Breast epithelium (tissue), 4 donors: Measurements from ENCODE around the gene NAB1. TPM values are rescaled to one million over a fixed set of nuclear protein-coding genes. Genes with fewer than 3 reads are reported as not detected.

ENCODE experiments used
- DNase-seq, 2 donors: peaks; one replicate each; pipeline ENCODE4 v3.0.0-alpha.2; 2019; ENCODE audit warnings: low spot score in 2 of 2
- H3K27ac ChIP-seq, 2 donors: fragments of 200-600 bp; sonication (generic) in 1 of 2; one replicate each; pipeline ENCODE4 v1.5.1; 2016 to 2019; ENCODE audit warnings: mild to moderate bottlenecking in 1 of 2
- H3K27me3 ChIP-seq, 2 donors: fragments of 200-600 bp; sonication (generic) in 1 of 2; one replicate each; pipeline versions ENCODE4 v1.5.1 to v1.6.0; 2017 to 2019; ENCODE audit warnings: control low read depth in 1 of 2, mild to moderate bottlenecking in 1 of 2
- H3K36me3 ChIP-seq: fragments of 200-600 bp; one replicate; pipeline ENCODE4 v1.5.1; 2019
- H3K4me1 ChIP-seq, 2 donors: fragments of 200-600 bp; sonication (generic); one replicate each; pipeline ENCODE4 v1.5.1; 2016 to 2019; ENCODE audit warnings: control low read depth in 1 of 2
- H3K4me3 ChIP-seq, 3 donors: fragments of 200-600 bp; sonication (generic); 1 replicate in 2 of 3; 2 replicates in 1 of 3; pipeline ENCODE4 v1.5.1; 2016 to 2019; ENCODE audit warnings: mild to moderate bottlenecking in 3 of 3, moderate library complexity in 2 of 3
- H3K9me3 ChIP-seq, 2 donors: fragments of 200-600 bp; sonication (generic) in 1 of 2; one replicate each; pipeline ENCODE4 v1.5.1; 2016 to 2019; ENCODE audit warnings: control low read depth in 1 of 2
- POLR2A ChIP-seq: fragments of 450-650 bp; IDR thresholded peaks from one replicate; pipeline ENCODE4 v1.6.1; 2016; ENCODE audit warnings: antibody characterized with exemption, mild to moderate bottlenecking, moderate library complexity
- POLR2AphosphoS5 ChIP-seq, 3 donors: sonication (generic); formaldehyde crosslinking; IDR thresholded peaks; one replicate each; pipeline ENCODE4 v1.6.1; 2017; ENCODE audit warnings: antibody characterized with exemption in 3 of 3
- intact Hi-C: fragments of 100-400 bp; cut with DNase I; formaldehyde crosslinking; loops from one replicate; pipeline ENCODE4 v1.15.1; 2023; ENCODE audit warnings: low total_unique reads
- total RNA-seq, 3 donors: library from RNA; depleted of rRNA; stranded (reverse); fragments of >200 nt; gene quantifications; one replicate each; pipeline ENCODE4 v1.1.0, GENCODE V29; 2016
- TF ChIP-seq, protein P1 (sequence below), 3 donors: fragments of 450-650 bp; IDR thresholded peaks; one replicate each; pipeline ENCODE4 v1.5.1; 2016 to 2017; ENCODE audit warnings: antibody characterized with exemption in 3 of 3, mild to moderate bottlenecking in 3 of 3, moderate library complexity in 3 of 3

The NAB1 gene
- total RNA-seq, 3 donors from 2014 or later: 40.2 to 76.2 (median 71.8) TPM

DNA sequence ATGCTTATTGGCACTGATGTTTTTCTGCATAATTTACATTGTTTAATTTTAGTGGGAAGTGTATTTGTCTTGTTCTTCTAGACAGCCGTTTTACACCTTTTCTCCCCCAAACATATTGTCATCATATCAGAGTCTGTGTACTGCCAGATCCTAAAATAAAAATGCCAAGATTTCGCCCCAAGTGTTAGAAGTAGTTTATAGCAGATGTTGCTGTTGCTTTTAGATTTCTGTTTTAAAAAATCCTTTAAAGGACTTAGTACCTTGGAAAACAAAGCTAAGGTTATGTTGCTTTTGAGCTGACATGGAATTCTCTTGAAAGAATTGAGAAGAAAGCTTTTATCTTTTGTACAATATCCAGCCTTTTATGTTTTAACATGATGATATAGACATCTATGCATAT is 36.0 kb downstream of the NAB1 start:
- TF ChIP-seq POLR2AphosphoS5 (IDR thresholded peaks at IDR 0.05) (no peak), POLR2A (no peak)
- TF ChIP-seq, protein P1, sequence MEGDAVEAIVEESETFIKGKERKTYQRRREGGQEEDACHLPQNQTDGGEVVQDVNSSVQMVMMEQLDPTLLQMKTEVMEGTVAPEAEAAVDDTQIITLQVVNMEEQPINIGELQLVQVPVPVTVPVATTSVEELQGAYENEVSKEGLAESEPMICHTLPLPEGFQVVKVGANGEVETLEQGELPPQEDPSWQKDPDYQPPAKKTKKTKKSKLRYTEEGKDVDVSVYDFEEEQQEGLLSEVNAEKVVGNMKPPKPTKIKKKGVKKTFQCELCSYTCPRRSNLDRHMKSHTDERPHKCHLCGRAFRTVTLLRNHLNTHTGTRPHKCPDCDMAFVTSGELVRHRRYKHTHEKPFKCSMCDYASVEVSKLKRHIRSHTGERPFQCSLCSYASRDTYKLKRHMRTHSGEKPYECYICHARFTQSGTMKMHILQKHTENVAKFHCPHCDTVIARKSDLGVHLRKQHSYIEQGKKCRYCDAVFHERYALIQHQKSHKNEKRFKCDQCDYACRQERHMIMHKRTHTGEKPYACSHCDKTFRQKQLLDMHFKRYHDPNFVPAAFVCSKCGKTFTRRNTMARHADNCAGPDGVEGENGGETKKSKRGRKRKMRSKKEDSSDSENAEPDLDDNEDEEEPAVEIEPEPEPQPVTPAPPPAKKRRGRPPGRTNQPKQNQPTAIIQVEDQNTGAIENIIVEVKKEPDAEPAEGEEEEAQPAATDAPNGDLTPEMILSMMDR (IDR thresholded peaks at IDR 0.05): no peak
- no peak overlapping the region for H3K4me3 ChIP-seq
- DNase-seq: no peak
- no peaks in the 10 kb centered on the region for H3K27me3 ChIP-seq
- no peaks in the 10 kb centered on the region for H3K36me3 ChIP-seq
- H3K27ac ChIP-seq: no peak overlapping the region
- H3K4me1 ChIP-seq: no peaks in the 10 kb centered on the region
- no peaks in the 10 kb centered on the region for H3K9me3 ChIP-seq
- intact Hi-C loops: no loop called here

DNA sequence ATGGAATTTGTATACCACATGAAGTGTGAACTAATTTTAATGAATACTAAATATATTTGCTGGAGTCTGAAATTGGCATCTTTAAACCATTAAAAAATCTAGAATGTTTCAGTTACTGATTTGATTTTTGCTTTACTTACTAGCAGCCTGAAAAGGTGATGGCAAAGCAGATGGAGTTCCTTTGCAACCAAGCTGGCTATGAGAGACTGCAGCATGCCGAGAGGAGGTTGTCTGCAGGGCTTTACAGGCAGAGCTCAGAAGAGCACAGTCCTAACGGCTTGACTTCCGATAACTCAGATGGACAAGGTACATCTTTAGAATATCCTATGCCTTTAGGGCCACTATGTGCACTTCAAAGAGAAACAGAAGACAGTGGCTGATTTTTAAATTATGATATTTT is 36.5 kb downstream of the NAB1 start:
- Histone ChIP-seq H3K4me1 (no peaks in the 10 kb centered on the region), H3K27me3 (no peaks in the 10 kb centered on the region), H3K4me3 (no peak overlapping the region), H3K9me3 (no peaks in the 10 kb centered on the region), H3K36me3 (no peaks in the 10 kb centered on the region), H3K27ac (no peak overlapping the region)
- TF ChIP-seq POLR2AphosphoS5 (IDR thresholded peaks at IDR 0.05) (no peak), POLR2A (no peak)
- TF ChIP-seq, protein P1 (IDR thresholded peaks at IDR 0.05): no peak
- intact Hi-C loops: no loop called here
- no peak for DNase-seq

DNA sequence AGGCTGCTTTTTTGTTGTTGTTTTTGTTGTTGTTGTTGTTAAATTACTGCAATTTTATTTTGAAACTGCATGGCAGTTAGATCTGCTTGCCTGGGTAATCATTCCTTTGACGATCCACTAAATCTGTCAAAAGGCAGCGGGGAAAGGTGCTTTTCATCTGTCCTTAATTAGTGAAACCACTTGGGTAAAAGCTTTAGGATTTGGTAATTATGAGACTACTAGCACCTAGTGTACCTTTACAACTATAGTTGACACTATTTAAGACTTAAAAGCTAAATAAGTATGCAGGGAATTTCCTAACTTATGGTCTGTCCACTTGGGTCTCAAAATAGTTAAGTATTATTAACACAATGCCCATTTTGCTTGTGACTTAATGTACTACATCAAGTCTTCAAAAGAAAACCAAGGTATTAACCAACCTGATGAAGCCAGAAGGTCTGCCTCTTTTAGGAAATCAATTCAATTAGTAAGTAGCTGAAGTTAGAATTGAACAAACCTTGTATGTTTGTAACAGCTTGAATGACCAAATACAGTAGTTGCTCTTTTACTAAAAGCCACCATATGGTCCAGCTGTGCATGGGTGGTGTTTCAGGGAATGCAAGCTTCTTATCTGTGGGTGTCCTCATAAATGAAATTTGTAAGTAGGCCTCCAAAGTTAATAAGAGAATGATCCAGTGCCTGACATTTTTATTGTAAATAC is 44.8 kb downstream of the NAB1 start:
- intact Hi-C loops: no loop called here
- TF ChIP-seq, protein P1 (IDR thresholded peaks at IDR 0.05): no peak
- TF ChIP-seq POLR2A (no peak), POLR2AphosphoS5 (IDR thresholded peaks at IDR 0.05) (no peak)
- no peak for DNase-seq
- Histone ChIP-seq H3K9me3 (no peaks in the 10 kb centered on the region), H3K27me3 (no peaks in the 10 kb centered on the region), H3K4me1 (no peaks in the 10 kb centered on the region), H3K4me3 (no peak overlapping the region), H3K27ac (no peak overlapping the region), H3K36me3 (no peaks in the 10 kb centered on the region)

DNA sequence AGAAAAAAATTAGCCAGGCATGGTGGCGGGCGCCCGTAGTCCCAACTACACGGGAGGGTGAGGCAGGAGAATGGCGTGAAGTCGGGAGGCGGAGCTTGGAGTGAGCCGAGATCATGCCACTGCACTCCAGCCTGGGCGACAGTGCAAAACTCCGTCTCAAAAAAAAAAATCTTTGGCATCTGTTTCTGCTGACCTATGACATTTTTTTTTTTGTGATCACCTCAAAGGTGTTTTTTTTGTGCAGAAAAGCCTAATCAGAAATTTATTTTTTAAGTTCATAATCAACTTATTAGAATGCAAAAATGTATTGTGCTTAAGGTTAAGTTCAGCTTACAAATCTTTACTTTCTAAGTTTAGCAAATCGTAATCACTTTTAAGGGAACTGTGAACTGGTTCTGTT is 45.6 kb downstream of the NAB1 start:
- no peak overlapping the region for H3K27ac ChIP-seq
- no peaks in the 10 kb centered on the region for H3K27me3 ChIP-seq
- H3K9me3 ChIP-seq: no peaks in the 10 kb centered on the region
- TF ChIP-seq POLR2AphosphoS5 (IDR thresholded peaks at IDR 0.05): no peak
- no peak overlapping the region for H3K4me3 ChIP-seq
- intact Hi-C loops: no loop called here
- H3K36me3 ChIP-seq: no peaks in the 10 kb centered on the region
- DNase-seq: no peak
- no peaks in the 10 kb centered on the region for H3K4me1 ChIP-seq

DNA sequence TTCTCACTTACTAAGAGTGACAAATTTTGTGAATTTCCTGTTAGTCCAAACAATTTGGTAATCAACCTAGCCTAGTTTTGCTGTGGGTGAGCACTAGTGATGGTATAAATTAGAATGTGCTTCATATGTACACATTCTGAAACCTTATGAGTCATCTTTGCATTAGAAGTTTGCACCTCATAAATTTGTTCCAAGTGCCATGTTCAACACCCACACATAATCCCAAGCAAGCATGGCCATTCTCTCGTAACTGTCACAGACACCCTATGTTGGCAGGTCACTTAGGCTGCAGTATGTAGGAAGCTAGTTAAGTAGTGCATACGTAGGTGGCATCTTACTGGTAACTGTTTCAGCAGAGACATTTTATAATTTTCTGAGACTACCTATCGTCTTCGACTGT is 46.9 kb downstream of the NAB1 start:
- no peak for DNase-seq
- no peak overlapping the region for H3K4me3 ChIP-seq
- no peaks in the 10 kb centered on the region for H3K27me3 ChIP-seq
- no peaks in the 10 kb centered on the region for H3K4me1 ChIP-seq
- intact Hi-C loops: no loop called here
- H3K27ac ChIP-seq: no peak overlapping the region
- H3K36me3 ChIP-seq: no peaks in the 10 kb centered on the region
- TF ChIP-seq POLR2A (no peak), POLR2AphosphoS5 (IDR thresholded peaks at IDR 0.05) (no peak)
- TF ChIP-seq, protein P1 (IDR thresholded peaks at IDR 0.05): no peak
- H3K9me3 ChIP-seq: no peaks in the 10 kb centered on the region
